KBM-7 (cell line): Measurements from ENCODE around the gene RASSF8.

Experiments
- DNase-seq: peaks from one replicate; pipeline ENCODE4 v3.0.0-alpha.2; 2015
- in situ Hi-C: fragments of 300-500 bp; cut with MboI; formaldehyde crosslinking; loops from 2 replicates; pipeline ENCODE4 v1.14.3; 2020; ENCODE audit warnings: low sequenced_read_pairs, low pct_unique_long_range_greater_than_20kb, mixed read lengths

The RASSF8 gene

GRCh38 chr12:25958428-25959070, at the start of gene RASSF8:
TSS of gene RASSF8 (plus strand) at chr12:25958682. CDS start at chr12:26055344, 96,662 bp downstream.
- in situ Hi-C loops: no loop called here
- peak; percentile 40 for DNase-seq

- in situ Hi-C loops: no loop called here
- DNase-seq: no peak
Observed at GRCh38 chr12:25914551-25914950, 43.9 kb upstream of the RASSF8 start.

GRCh38 chr12:25924491-25925001, 33.9 kb upstream of the RASSF8 start:
- in situ Hi-C loops: no loop called here
- DNase-seq: no peak

- in situ Hi-C loops: no loop called here
- DNase-seq: no peak
Observed at GRCh38 chr12:25925064-25925463, 33.4 kb upstream of the RASSF8 start.

- DNase-seq: no peak
- in situ Hi-C loops: no loop called here
Observed at GRCh38 chr12:25926536-25926935, 31.9 kb upstream of the RASSF8 start.

- in situ Hi-C loops: no loop called here
- DNase-seq: no peak
Observed at GRCh38 chr12:25929142-25929541, 29.3 kb upstream of the RASSF8 start.

GRCh38 chr12:25932971-25933370, 25.5 kb upstream of the RASSF8 start:
- no peak for DNase-seq
- in situ Hi-C loops: no loop called here

- in situ Hi-C loops: no loop called here
- no peak for DNase-seq
Observed at GRCh38 chr12:25934456-25934855, 24.0 kb upstream of the RASSF8 start.

- DNase-seq: no peak
Observed at GRCh38 chr12:25935355-25936144, 22.9 kb upstream of the RASSF8 start.

GRCh38 chr12:25937096-25937495, 21.4 kb upstream of the RASSF8 start:
- in situ Hi-C loops: no loop called here
- DNase-seq: no peak

More at GRCh38 chr12:25935355-25936144, 22.9 kb upstream of the RASSF8 start:
- in situ Hi-C loops: no loop called here

- DNase-seq: no peak
- in situ Hi-C loops: no loop called here
Observed at GRCh38 chr12:25938581-25938980, 19.9 kb upstream of the RASSF8 start.

- DNase-seq: no peak
- in situ Hi-C loops: no loop called here
Observed at GRCh38 chr12:25939606-25940005, 18.9 kb upstream of the RASSF8 start.

- no peak for DNase-seq
- in situ Hi-C loops: no loop called here
Observed at GRCh38 chr12:25940886-25941285, 17.6 kb upstream of the RASSF8 start.

- in situ Hi-C loops: no loop called here
- no peak for DNase-seq
Observed at GRCh38 chr12:25942709-25943108, 15.8 kb upstream of the RASSF8 start.

- in situ Hi-C loops: no loop called here
- no peak for DNase-seq
Observed at GRCh38 chr12:25943940-25944339, 14.5 kb upstream of the RASSF8 start.

- no peak for DNase-seq
- in situ Hi-C loops: no loop called here
Observed at GRCh38 chr12:25949343-25949742, 9.1 kb upstream of the RASSF8 start.

GRCh38 chr12:25950329-25951115, 8.0 kb upstream of the RASSF8 start:
- in situ Hi-C loops: no loop called here
- DNase-seq: no peak

- DNase-seq: peak; percentile 25
- in situ Hi-C loops: no loop called here
Observed at GRCh38 chr12:25957793-25958427, 572 bp upstream of the RASSF8 start.
